ENCODE results near the gene RBFOX2.
A peak's percentile ranks its signal among the peaks of the same experiment; 100 is the strongest.

The RBFOX2 gene

GRCh38 chr22:35930933-35931332 is 97.7 kb downstream of the RBFOX2 start:
- DNase-seq (ENCODE audit: low read depth in 2 of 2): no peak

GRCh38 chr22:35928285-35928798 is 100.3 kb downstream of the RBFOX2 start:
- no peak for DNase-seq (ENCODE audit: low read depth in 2 of 2)

GRCh38 chr22:35923026-35923425 is 105.6 kb downstream of the RBFOX2 start:
- DNase-seq (ENCODE audit: low read depth in 2 of 2): no peak

GRCh38 chr22:35921777-35922176 is 106.8 kb downstream of the RBFOX2 start:
- peak in 1 of 2 donors; percentile 6 for DNase-seq (ENCODE audit: low read depth in 2 of 2)

GRCh38 chr22:35921044-35921443 is 107.6 kb downstream of the RBFOX2 start:
- no peak for DNase-seq (ENCODE audit: low read depth in 2 of 2)

- no peak for DNase-seq (ENCODE audit: low read depth in 2 of 2)
Observed at GRCh38 chr22:35919002-35919542, 109.6 kb downstream of the RBFOX2 start.

GRCh38 chr22:35918456-35918855 is 110.2 kb downstream of the RBFOX2 start:
- DNase-seq (ENCODE audit: low read depth in 2 of 2): no peak

- no peak for DNase-seq (ENCODE audit: low read depth in 2 of 2)
Observed at GRCh38 chr22:35917651-35918050, 111.0 kb downstream of the RBFOX2 start.

GRCh38 chr22:35915477-35916013 is 113.1 kb downstream of the RBFOX2 start:
- DNase-seq (ENCODE audit: low read depth in 2 of 2): no peak

GRCh38 chr22:35914665-35915476 is 113.8 kb downstream of the RBFOX2 start:
- no peak for DNase-seq (ENCODE audit: low read depth in 2 of 2)

GRCh38 chr22:35914357-35914664 is 114.3 kb downstream of the RBFOX2 start:
- DNase-seq (ENCODE audit: low read depth in 2 of 2): no peak

- DNase-seq (ENCODE audit: low read depth in 2 of 2): no peak
Observed at GRCh38 chr22:35913925-35914324, 114.7 kb downstream of the RBFOX2 start.

- DNase-seq (ENCODE audit: low read depth in 2 of 2): no peak
Observed at GRCh38 chr22:35912658-35913057, 116.0 kb downstream of the RBFOX2 start.

GRCh38 chr22:35911877-35912276 is 116.7 kb downstream of the RBFOX2 start:
- DNase-seq (ENCODE audit: low read depth in 2 of 2): no peak

GRCh38 chr22:35910926-35911325 is 117.7 kb downstream of the RBFOX2 start:
- no peak for DNase-seq (ENCODE audit: low read depth in 2 of 2)

GRCh38 chr22:35910003-35910769 is 118.4 kb downstream of the RBFOX2 start:
- no peak for DNase-seq (ENCODE audit: low read depth in 2 of 2)

- DNase-seq (ENCODE audit: low read depth in 2 of 2): no peak
Observed at GRCh38 chr22:35905894-35906293, 122.7 kb downstream of the RBFOX2 start.

- DNase-seq (ENCODE audit: low read depth in 2 of 2): no peak
Observed at GRCh38 chr22:35904752-35905151, 123.9 kb downstream of the RBFOX2 start.

- DNase-seq (ENCODE audit: low read depth in 2 of 2): no peak
Observed at GRCh38 chr22:35904336-35904692, 124.3 kb downstream of the RBFOX2 start.

GRCh38 chr22:35903571-35904335 is 124.9 kb downstream of the RBFOX2 start:
- DNase-seq (ENCODE audit: low read depth in 2 of 2): no peak

GRCh38 chr22:35900483-35901168 is 128.0 kb downstream of the RBFOX2 start:
- no peak for DNase-seq (ENCODE audit: low read depth in 2 of 2)
